GM12864 (cell line): Measurements from ENCODE around the gene WASL.

Experiments
- DNase-seq: peaks from one replicate; pipeline ENCODE4 v3.0.0-alpha.2; 2011; ENCODE audit warnings: low read depth
- H3K4me3 ChIP-seq: 2 replicates; pipeline ENCODE4 v1.5.1; 2011; ENCODE audit warnings: mild to moderate bottlenecking, low read depth, low read length, control low read depth
- TF ChIP-seq, protein P1 (sequence below): IDR thresholded peaks from 2 replicates; pipeline ENCODE4 v1.5.1; 2011; ENCODE audit warnings: low read depth, mild to moderate bottlenecking, moderate library complexity, low read length, control low read depth, inconsistent platforms; ENCODE audit errors: missing control alignments

Gene WASL

DNA sequence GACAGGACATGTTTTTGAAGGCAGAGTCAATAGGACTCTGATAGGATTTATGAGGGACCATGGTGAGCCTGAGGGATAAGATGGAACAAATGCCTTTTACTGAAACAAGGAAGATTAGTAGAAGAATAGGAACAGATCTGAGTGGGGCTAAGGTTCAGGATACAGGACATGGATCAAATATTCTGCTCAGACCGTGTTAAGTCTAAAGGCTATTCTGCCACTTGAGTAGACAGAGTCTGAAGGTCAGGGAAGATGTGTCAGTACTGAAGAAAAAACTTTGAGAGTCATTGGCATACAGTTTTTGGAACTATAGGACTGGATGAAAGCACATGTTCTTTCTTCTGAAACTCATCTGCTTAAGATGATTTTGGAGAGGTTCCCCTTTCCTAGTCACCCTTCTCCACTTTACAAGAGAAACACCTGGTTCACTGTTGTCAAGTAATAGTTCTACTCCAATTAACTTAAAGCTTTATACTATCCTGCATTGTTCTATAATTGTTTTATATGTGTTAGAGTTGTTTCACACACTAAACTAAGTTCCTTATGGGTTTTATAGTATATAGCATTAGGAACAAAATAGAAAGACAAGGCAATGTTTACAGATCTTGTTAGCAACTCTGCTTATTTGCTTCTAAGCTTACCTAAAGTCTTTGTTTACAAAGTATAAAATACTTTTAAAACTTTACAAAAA lies 43.4 kb downstream of the WASL start:
- H3K4me3 ChIP-seq: no peak overlapping the region
- no peak for DNase-seq

DNA sequence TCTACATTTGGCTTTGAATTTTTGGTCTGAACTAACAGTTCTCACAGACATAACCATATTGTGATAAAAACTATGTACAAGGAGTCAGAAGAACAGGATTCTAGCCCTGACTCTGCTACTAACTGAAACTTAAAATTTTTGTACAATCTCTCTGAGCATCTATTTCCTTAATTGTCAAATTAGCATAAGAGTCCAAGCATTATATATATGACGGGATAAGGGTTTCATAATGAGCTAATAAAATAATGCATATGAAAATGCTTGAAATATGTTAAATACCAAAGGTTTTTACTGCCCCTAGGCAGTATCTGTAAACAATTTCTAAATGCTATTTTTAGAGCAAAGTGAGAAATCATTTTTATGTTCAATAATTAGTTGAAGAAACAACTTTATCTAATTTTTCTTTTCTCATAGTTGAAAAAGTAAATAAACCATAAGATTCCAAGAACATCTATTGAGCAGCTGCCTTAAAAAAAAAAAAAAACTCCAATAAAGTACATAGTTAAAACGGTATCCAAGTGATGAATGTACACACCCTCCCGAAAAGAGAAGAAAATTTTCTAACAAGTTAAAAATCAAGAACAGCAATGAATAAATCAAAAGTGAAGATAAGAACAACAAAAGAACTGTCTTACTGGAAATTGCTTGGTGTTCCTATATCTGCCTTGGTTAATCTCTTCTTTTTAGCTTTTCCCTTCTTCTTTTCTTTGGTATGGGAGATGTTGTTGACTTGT lies 52.7 kb downstream of the WASL start:
- H3K4me3 ChIP-seq: no peak overlapping the region
- DNase-seq: no peak
- TF ChIP-seq, protein P1, sequence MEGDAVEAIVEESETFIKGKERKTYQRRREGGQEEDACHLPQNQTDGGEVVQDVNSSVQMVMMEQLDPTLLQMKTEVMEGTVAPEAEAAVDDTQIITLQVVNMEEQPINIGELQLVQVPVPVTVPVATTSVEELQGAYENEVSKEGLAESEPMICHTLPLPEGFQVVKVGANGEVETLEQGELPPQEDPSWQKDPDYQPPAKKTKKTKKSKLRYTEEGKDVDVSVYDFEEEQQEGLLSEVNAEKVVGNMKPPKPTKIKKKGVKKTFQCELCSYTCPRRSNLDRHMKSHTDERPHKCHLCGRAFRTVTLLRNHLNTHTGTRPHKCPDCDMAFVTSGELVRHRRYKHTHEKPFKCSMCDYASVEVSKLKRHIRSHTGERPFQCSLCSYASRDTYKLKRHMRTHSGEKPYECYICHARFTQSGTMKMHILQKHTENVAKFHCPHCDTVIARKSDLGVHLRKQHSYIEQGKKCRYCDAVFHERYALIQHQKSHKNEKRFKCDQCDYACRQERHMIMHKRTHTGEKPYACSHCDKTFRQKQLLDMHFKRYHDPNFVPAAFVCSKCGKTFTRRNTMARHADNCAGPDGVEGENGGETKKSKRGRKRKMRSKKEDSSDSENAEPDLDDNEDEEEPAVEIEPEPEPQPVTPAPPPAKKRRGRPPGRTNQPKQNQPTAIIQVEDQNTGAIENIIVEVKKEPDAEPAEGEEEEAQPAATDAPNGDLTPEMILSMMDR: no peak

More for the DNA sequence above, 43.4 kb downstream of the WASL start:
- TF ChIP-seq, protein P1: no peak

DNA sequence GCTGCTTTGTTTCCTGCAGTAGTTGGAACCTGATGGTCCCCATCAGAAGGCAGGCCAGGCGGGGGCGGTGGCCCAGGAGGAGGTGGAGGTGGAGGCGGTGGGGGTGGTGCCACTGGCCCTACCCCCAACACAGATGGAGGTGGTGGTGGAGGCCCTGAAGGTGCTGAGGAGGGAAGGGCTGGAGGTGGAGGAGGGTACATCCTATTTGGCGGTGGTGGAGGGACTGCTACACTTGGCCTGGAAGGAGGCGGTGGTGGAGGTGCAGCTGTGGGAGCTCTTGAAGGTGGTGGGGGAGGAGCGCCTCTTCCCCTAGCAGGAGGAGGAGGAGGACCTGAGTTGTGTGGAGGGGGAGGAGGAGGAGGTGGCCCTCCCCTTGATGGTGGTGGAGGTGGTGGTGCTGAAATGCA lies 56.3 kb downstream of the WASL start:
- DNase-seq: no peak
- H3K4me3 ChIP-seq: no peak overlapping the region
- TF ChIP-seq, protein P1: no peak

DNA sequence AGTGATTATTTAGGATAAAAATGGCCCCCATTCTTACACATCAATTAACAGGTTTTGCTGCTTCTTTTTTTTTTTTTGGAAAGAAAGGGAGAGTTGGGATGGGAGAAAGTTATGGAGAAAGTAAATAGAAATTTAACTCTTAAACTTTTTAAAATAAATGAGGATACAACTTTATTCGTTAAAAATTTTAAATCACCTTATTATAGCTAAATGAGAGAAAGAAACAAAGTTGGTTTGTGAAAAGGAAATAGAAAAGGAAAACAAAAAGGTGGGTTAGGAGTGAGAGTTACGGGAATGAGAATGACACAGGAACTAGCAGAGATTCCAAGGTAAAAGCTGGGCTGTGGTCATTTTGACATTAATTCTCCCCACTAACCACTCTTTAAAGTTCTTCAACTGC lies 58.3 kb downstream of the WASL start:
- no peak for DNase-seq
- TF ChIP-seq, protein P1: no peak
- no peak overlapping the region for H3K4me3 ChIP-seq

DNA sequence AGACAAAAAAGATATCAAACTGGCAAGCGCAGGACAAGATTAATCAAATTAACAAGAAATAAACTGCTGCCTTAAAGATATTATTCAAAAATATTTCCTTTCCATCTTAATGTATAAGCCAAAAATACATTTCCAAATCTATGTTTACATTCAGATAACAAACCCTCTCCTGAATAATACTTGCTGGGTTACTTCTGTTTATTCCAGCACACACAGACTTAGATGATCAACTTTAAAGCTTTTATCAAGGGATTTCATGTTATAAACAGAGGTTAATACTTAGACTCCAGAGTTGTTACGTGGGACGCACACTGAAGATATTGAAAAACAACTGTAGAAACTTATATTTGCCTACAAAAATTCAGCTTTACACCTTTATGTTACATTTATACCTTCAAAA lies 59.6 kb downstream of the WASL start:
- H3K4me3 ChIP-seq: no peak overlapping the region
- DNase-seq: no peak
- TF ChIP-seq, protein P1: no peak

DNA sequence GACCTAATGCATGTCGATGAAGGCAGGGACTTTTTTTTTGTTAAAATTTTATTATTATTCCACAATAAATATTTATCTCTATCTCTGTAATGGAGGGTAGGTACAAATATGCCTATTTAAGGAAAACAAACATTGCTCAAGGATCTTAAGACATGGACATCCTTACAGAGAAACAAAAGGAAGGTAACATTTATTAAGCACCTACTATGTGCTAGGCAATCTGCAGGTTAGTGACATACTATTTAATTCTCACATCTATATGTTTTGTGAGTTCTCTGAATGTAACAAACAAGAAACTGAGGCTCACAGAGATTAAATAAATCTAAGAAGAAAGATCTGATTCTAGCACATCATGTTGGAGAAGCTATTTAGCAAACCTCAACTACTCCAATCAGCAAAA lies 61.1 kb downstream of the WASL start:
- no peak for DNase-seq
- H3K4me3 ChIP-seq: no peak overlapping the region
- TF ChIP-seq, protein P1: no peak

DNA sequence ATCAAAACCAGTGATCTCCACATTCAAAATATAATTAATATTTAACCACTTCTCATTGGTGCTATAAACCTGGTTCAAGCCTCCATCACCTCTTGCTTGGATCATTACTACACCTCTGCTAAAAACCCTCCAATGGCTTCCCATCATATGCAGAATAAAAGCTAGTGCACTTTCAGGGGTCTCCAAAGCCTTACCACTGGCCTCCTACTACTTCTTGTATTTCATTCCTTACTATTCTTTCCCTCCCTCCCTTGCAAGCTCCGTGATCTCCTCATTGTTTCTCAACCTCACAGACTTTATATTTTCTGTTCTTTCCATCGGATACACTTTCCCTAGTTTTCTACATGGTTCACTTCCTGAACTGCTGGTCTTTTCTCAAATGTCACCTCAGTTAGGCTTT lies 61.6 kb downstream of the WASL start:
- TF ChIP-seq, protein P1: no peak
- no peak overlapping the region for H3K4me3 ChIP-seq
- DNase-seq: no peak
